Measurements from ENCODE around the gene ELMO1. TPM values are rescaled to one million over a fixed set of nuclear protein-coding genes. Genes with fewer than 3 reads are reported as not detected.

The ELMO1 gene
- total RNA-seq, 1 experiment from 2014 or later = 1.1 TPM

DNA sequence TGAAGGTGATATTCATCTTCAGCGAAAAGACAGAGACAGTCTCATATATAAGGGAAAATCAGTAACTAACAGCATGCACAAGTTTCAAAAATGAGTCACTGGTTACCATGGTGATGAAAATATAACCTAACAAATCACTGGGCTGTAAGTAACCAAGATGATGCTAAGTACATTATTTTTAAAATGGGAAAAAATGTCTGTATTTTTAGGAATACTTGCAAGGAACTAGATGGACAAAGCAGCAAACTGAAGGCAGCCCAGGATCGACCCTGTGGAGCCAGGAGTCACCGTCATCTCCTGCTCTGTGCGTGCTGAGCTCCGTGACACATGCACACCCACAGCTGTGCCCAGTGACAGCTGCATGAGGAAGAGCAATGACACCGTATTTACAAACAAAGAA is 137.3 kb downstream of the ELMO1 start:
- BruUV-seq (replicated peaks) = no TSS peak
- no peak overlapping the region for H3K9ac ChIP-seq (ENCODE audit: low read length)
- POLR2A ChIA-PET = no interaction called here

More for the DNA sequence above, 137.3 kb downstream of the ELMO1 start:
- no peaks in the 10 kb centered on the region for H3K36me3 ChIP-seq (ENCODE audit: control insufficient read depth in 1 of 2, insufficient read depth in 2 of 2, low read length in 2 of 2)
- intact Hi-C loops (cut with micrococcal nuclease) = no loop called here
- H3K27ac ChIP-seq (ENCODE audit: low read depth, low read length) = no peak overlapping the region
- H3K4me1 ChIP-seq (ENCODE audit: control insufficient read depth in 1 of 2, insufficient read depth in 2 of 2, low read length in 2 of 2) = no peaks in the 10 kb centered on the region
- H3K4me2 ChIP-seq (ENCODE audit: low read length) = no peak overlapping the region
- no peaks in the 10 kb centered on the region for H3K79me2 ChIP-seq (ENCODE audit: insufficient read depth, low read length)
- no peaks in the 10 kb centered on the region for H4K20me1 ChIP-seq (ENCODE audit: insufficient read depth)
- no peak overlapping the region for H2AFZ ChIP-seq (ENCODE audit: low read depth, low read length, poor library complexity, severe bottlenecking)
- H3K9me3 ChIP-seq (ENCODE audit: control insufficient read depth in 1 of 2, insufficient read depth in 1 of 2, low read depth in 1 of 2, low read length in 2 of 2) = no peaks in the 10 kb centered on the region
- no peak overlapping the region for H3K4me3 ChIP-seq (replicated peaks in 1 of 2; ENCODE audit: low read depth in 1 of 2, low read length in 2 of 2)
- no peaks in the 10 kb centered on the region for H3K9me2 ChIP-seq (ENCODE audit: insufficient read depth)
- CTCF ChIA-PET = no interaction called here
- DNase-seq (ENCODE audit: low read depth, low spot score) (no peak), ATAC-seq (no peak)
- H3K27me3 ChIP-seq (ENCODE audit: insufficient read depth, low read length) = peaks cover 3% of the 10 kb centered on the region; the same call in 1 of the 2 replicates
- TF ChIP-seq, protein P1, sequence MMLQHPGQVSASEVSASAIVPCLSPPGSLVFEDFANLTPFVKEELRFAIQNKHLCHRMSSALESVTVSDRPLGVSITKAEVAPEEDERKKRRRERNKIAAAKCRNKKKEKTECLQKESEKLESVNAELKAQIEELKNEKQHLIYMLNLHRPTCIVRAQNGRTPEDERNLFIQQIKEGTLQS (IDR thresholded peaks at IDR 0.05) = no peak
- TF ChIP-seq EZH2phosphoT487 (IDR thresholded peaks at IDR 0.05; ENCODE audit: borderline replicate concordance) (no peak), ZNF274 (IDR thresholded peaks at IDR 0.05; ENCODE audit: low read depth, low read length) (no peak), SP1 (IDR thresholded peaks at IDR 0.05; ENCODE audit: low read depth) (no peak), POLR2AphosphoS5 (IDR thresholded peaks at IDR 0.05; ENCODE audit: low read depth, low read length) (no peak)
- TF ChIP-seq, protein P2, sequence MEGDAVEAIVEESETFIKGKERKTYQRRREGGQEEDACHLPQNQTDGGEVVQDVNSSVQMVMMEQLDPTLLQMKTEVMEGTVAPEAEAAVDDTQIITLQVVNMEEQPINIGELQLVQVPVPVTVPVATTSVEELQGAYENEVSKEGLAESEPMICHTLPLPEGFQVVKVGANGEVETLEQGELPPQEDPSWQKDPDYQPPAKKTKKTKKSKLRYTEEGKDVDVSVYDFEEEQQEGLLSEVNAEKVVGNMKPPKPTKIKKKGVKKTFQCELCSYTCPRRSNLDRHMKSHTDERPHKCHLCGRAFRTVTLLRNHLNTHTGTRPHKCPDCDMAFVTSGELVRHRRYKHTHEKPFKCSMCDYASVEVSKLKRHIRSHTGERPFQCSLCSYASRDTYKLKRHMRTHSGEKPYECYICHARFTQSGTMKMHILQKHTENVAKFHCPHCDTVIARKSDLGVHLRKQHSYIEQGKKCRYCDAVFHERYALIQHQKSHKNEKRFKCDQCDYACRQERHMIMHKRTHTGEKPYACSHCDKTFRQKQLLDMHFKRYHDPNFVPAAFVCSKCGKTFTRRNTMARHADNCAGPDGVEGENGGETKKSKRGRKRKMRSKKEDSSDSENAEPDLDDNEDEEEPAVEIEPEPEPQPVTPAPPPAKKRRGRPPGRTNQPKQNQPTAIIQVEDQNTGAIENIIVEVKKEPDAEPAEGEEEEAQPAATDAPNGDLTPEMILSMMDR (IDR thresholded peaks at IDR 0.05 in 2 of 3, conservative IDR thresholded peaks at IDR 0.05 in 1 of 3; ENCODE audit: borderline replicate concordance in 1 of 3, insufficient read depth in 1 of 3, low read depth in 2 of 3, low read length in 2 of 3) = no peak
- RAD21 ChIA-PET (ENCODE audit: low non-redundant PET in 1 of 2, low total read pairs in 2 of 2, uncharacterized antibody in 2 of 2, unreplicated experiment in 2 of 2) = no interaction called here
